K562 (cell line): ENCODE results near the gene MBOAT7. TPM values are rescaled to one million over a fixed set of nuclear protein-coding genes. Genes with fewer than 3 reads are reported as not detected.

ENCODE experiments used
- ATF6 ChIP-seq: sonication (generic); formaldehyde crosslinking; IDR thresholded peaks from 2 replicates; pipeline ENCODE4 v1.4.0; 2020; ENCODE audit warnings: mild to moderate bottlenecking, missing genetic modification reagents
- EHMT2 ChIP-seq: fragments of 450-650 bp; IDR thresholded peaks from 2 replicates; pipeline ENCODE4 v1.6.1; 2018; ENCODE audit warnings: antibody characterized with exemption
- ELF2 ChIP-seq: fragments of 250-450 bp; sonication (Bioruptor Pico); IDR thresholded peaks from 2 replicates; pipeline ENCODE4 v1.5.0; 2021; ENCODE audit warnings: mild to moderate bottlenecking
- FOSL1 ChIP-seq: fragments of 200-800 bp; sonication (Bioruptor generic); conservative IDR thresholded peaks from 2 replicates; pipeline ENCODE4 v1.6.1; 2016; ENCODE audit warnings: missing genetic modification characterization, missing compliant biosample characterization
- JUN ChIP-seq, 2 experiments: sonication (generic) in 1 of 2; formaldehyde crosslinking in 1 of 2; IDR thresholded peaks; 2 replicates each; pipeline versions ENCODE4 v1.6.1 to v1.8.0; 2012 to 2022; ENCODE audit warnings: borderline replicate concordance in 2 of 2, mild to moderate bottlenecking in 2 of 2, improper control_type of control experiment in 1 of 2, low read depth in 1 of 2, low read length in 1 of 2, missing genetic modification reagents in 1 of 2
- JUNB ChIP-seq: fragments of 450-650 bp; formaldehyde crosslinking; conservative IDR thresholded peaks from 2 replicates; pipeline ENCODE4 v1.4.0; 2020; ENCODE audit warnings: mild to moderate bottlenecking
- MXD1 ChIP-seq: fragments of 250-450 bp; sonication (Bioruptor Pico); IDR thresholded peaks from 2 replicates; pipeline ENCODE4 v1.8.0; 2021; ENCODE audit warnings: borderline replicate concordance, mild to moderate bottlenecking, moderate library complexity; ENCODE audit not compliant: poor library complexity, severe bottlenecking
- MYC ChIP-seq, 2 experiments: fragments of 250-450 bp in 1 of 2; sonication (Bioruptor Pico) in 1 of 2; IDR thresholded peaks; 2 replicates each; pipeline versions ENCODE4 v1.5.1 to v1.6.1; 2012 to 2021; ENCODE audit warnings: low read depth in 2 of 2, borderline replicate concordance in 1 of 2, improper control_type of control experiment in 1 of 2, low read length in 1 of 2, mild to moderate bottlenecking in 1 of 2, moderate library complexity in 1 of 2
- NR0B1 ChIP-seq: fragments of 450-650 bp; IDR thresholded peaks from one replicate; pipeline ENCODE4 v1.6.1; 2018; ENCODE audit warnings: mild to moderate bottlenecking, moderate library complexity; ENCODE audit not compliant: partially characterized antibody
- PURB ChIP-seq: sonication (generic); formaldehyde crosslinking; IDR thresholded peaks from 2 replicates; pipeline ENCODE4 v1.9.0; 2021; ENCODE audit warnings: low read depth, mild to moderate bottlenecking, missing genetic modification reagents
- SAFB ChIP-seq: fragments of 200-400 bp; formaldehyde crosslinking; IDR thresholded peaks from 2 replicates; pipeline ENCODE4 v1.6.1; 2017; ENCODE audit warnings: low read depth, low read length, borderline replicate concordance
- SRSF9 ChIP-seq: fragments of 200-400 bp; formaldehyde crosslinking; IDR thresholded peaks from 2 replicates; pipeline ENCODE4 v1.6.1; 2017; ENCODE audit warnings: low read depth, low read length, borderline replicate concordance
- TAF9B ChIP-seq: fragments of 450-650 bp; IDR thresholded peaks from 2 replicates; pipeline ENCODE4 v1.6.1; 2018; ENCODE audit warnings: mild to moderate bottlenecking; ENCODE audit not compliant: partially characterized antibody
- THRAP3 ChIP-seq: fragments of 450-650 bp; IDR thresholded peaks from 2 replicates; pipeline ENCODE4 v1.6.1; 2016; ENCODE audit warnings: mild to moderate bottlenecking, inconsistent platforms, borderline replicate concordance
- USF1 ChIP-seq: sonication (generic); formaldehyde crosslinking; IDR thresholded peaks from 2 replicates; pipeline ENCODE4 v1.9.0; 2022; ENCODE audit warnings: mild to moderate bottlenecking, missing genetic modification reagents
- XRCC3 ChIP-seq: fragments of 450-650 bp; IDR thresholded peaks from 2 replicates; pipeline ENCODE4 v1.6.1; 2017; ENCODE audit warnings: mild to moderate bottlenecking, moderate library complexity
- ZC3H8 ChIP-seq: fragments of 450-650 bp; IDR thresholded peaks from 2 replicates; pipeline ENCODE4 v1.6.1; 2017
- ZNF740 ChIP-seq, 3 experiments: fragments of 200-800 bp in 1 of 3; sonication (Bioruptor generic) in 1 of 3; sonication (generic) in 1 of 3; formaldehyde crosslinking in 1 of 3; IDR thresholded peaks; 2 replicates each; pipeline versions ENCODE4 v1.6.1 to v1.8.0; 2016 to 2022; ENCODE audit warnings: mild to moderate bottlenecking in 2 of 3, missing compliant biosample characterization in 2 of 3, missing genetic modification characterization in 2 of 3, missing genetic modification reagents in 1 of 3
- polyA plus RNA-seq, 8 experiments: library from polyadenylated mRNA; depleted of rRNA in 4 of 8; stranded (reverse) in 5 of 8; unstranded in 3 of 8; fragments of >200 nt; fragmentation: Nextera tagmentation in 2 of 8; fragmentation: Illumina TruSeq in 1 of 8; extraction: Ambion mirVana in 2 of 8; extraction: Trizol in 1 of 8; gene quantifications; 2 replicates each; pipeline versions ENCODE4 v1.2.1 to v1.2.3, GENCODE V29; 2011 to 2014; ENCODE audit warnings: inconsistent platforms in 1 of 8, missing spikeins in 1 of 8
- total RNA-seq, 7 experiments: library from RNA; depleted of rRNA in 6 of 7; stranded (reverse); fragments of >200 nt in 6 of 7; fragmentation: Illumina TruSeq in 2 of 7; extraction: Trizol in 2 of 7; gene quantifications; 2 replicates each; pipeline versions ENCODE4 v1.2.1 to v1.2.3, GENCODE V29; 2011 to 2021; ENCODE audit warnings: low replicate concordance in 1 of 7

Gene MBOAT7
- total and polyA plus RNA-seq, 9 of the 15 experiments (the other 6 are each of a cell fraction or from before 2014, with no cell fraction given), result 1.4 to 153 (median 56.1) TPM

GRCh38 chr19:54159352-54160181, 29.8 kb downstream of the MBOAT7 start, which contains the start of gene LENG1 (continued):
- TF ChIP-seq NR0B1 (no peak), USF1 (CRISPR knock-in tag) (peak; percentile 47; the same call in 1 of the 2 replicates), JUN (IDR thresholded peaks at IDR 0.05; ENCODE audit: borderline replicate concordance, low read depth, low read length) (no peak), JUN (CRISPR knock-in tag; IDR thresholded peaks at IDR 0.05; ENCODE audit: borderline replicate concordance) (no peak), ELF2 (CRISPR knock-in tag) (peak; percentile 86), SAFB (no peak), FOSL1 (tag) (no peak), MXD1 (CRISPR knock-in tag) (no peak), THRAP3 (no peak), EHMT2 (no peak), ATF6 (no peak), XRCC3 (no peak), TAF9B (no peak), PURB (CRISPR knock-in tag) (no peak), JUNB (no peak), ZNF740 (CRISPR knock-in tag; IDR thresholded peaks at IDR 0.05) (0 out of 2 replicates have a peak, but pooled peaks have one; percentile 48), ZNF740 (tag; IDR thresholded peaks at IDR 0.05) (no peak), SRSF9 (no peak), MYC (IDR thresholded peaks at IDR 0.05; ENCODE audit: low read depth, low read length) (peak; percentile 23), MYC (CRISPR knock-in tag; IDR thresholded peaks at IDR 0.05; ENCODE audit: borderline replicate concordance, low read depth) (no peak), ZC3H8 (no peak)
